Peyer's patch (tissue), 4 donors: ENCODE data around the gene SELL.

Experiments used
- CTCF ChIP-seq, 6 experiments: fragments of 450-650 bp in 4 of 6; fragments of 200-600 bp in 2 of 6; sonication (generic) in 1 of 6; IDR thresholded peaks; one replicate each; pipeline ENCODE4 v1.5.1; 2017 to 2019; ENCODE audit warnings: antibody characterized with exemption in 6 of 6, mild to moderate bottlenecking in 3 of 6, moderate library complexity in 1 of 6
- POLR2A ChIP-seq, 2 donors: fragments of 450-650 bp; IDR thresholded peaks; one replicate each; pipeline ENCODE4 v1.5.1; 2017; ENCODE audit warnings: antibody characterized with exemption in 2 of 2, mild to moderate bottlenecking in 2 of 2, moderate library complexity in 2 of 2

- TF ChIP-seq CTCF (IDR thresholded peaks at IDR 0.05) (no peak), POLR2A (IDR thresholded peaks at IDR 0.05) (no peak)
Observed at GRCh38 chr1:169683661-169684060, 27.8 kb downstream of the SELL start.
